Stimulated activated CD8-positive, alpha-beta memory T cell treated with anti-CD3 and anti-CD28 coated beads, Interleukin-7, amount 100 ng/mL, for 4 hours (primary cell): ENCODE data around the gene EHHADH.
"Not testable (repeated sequence)": the region's sequence is repeated elsewhere in the genome, so short reads cannot be mapped to it uniquely, and the experiment has no call there.

Experiments
- DNase-seq, 2 donors: peaks; one replicate each; pipeline ENCODE4 v3.0.0-alpha.2; 2020; ENCODE audit warnings: low read depth in 2 of 2

EHHADH gene

GRCh38 chr3:185251272-185251671 lies 2.6 kb downstream of the EHHADH start:
- DNase-seq, result no peak

- DNase-seq, result no peak
Observed at GRCh38 chr3:185250653-185251052, 3.2 kb downstream of the EHHADH start.

GRCh38 chr3:185250247-185250646 lies 3.6 kb downstream of the EHHADH start:
- no peak for DNase-seq

GRCh38 chr3:185242642-185243041 lies 11.2 kb downstream of the EHHADH start:
- no peak for DNase-seq

GRCh38 chr3:185236969-185237368 lies 16.9 kb downstream of the EHHADH start:
- DNase-seq, result no peak

- DNase-seq, result no peak
Observed at GRCh38 chr3:185233328-185233727, 20.5 kb downstream of the EHHADH start.

GRCh38 chr3:185226526-185226925 lies 27.3 kb downstream of the EHHADH start:
- DNase-seq, result not testable (repeated sequence)

GRCh38 chr3:185225523-185225922 lies 28.3 kb downstream of the EHHADH start:
- no peak for DNase-seq

- DNase-seq, result no peak
Observed at GRCh38 chr3:185225080-185225479, 28.8 kb downstream of the EHHADH start.

GRCh38 chr3:185221203-185221602 lies 32.6 kb downstream of the EHHADH start:
- DNase-seq, result no peak

GRCh38 chr3:185216607-185216958 lies 37.3 kb downstream of the EHHADH start:
- DNase-seq, result no peak

- no peak for DNase-seq
Observed at GRCh38 chr3:185215873-185216606, 37.8 kb downstream of the EHHADH start.

- no peak for DNase-seq
Observed at GRCh38 chr3:185212559-185212958, 41.3 kb downstream of the EHHADH start.

- no peak for DNase-seq
Observed at GRCh38 chr3:185212086-185212485, 41.8 kb downstream of the EHHADH start.

GRCh38 chr3:185210621-185211142 lies 43.2 kb downstream of the EHHADH start:
- DNase-seq, result no peak

- no peak for DNase-seq
Observed at GRCh38 chr3:185208823-185209222, 45.0 kb downstream of the EHHADH start.

GRCh38 chr3:185207931-185208746 lies 45.7 kb downstream of the EHHADH start:
- DNase-seq, result no peak

- no peak for DNase-seq
Observed at GRCh38 chr3:185207481-185207880, 46.4 kb downstream of the EHHADH start.

- DNase-seq, result no peak
Observed at GRCh38 chr3:185205865-185206264, 48.0 kb downstream of the EHHADH start.

- no peak for DNase-seq
Observed at GRCh38 chr3:185204894-185205293, 49.0 kb downstream of the EHHADH start.

- no peak for DNase-seq
Observed at GRCh38 chr3:185200639-185201038, 53.2 kb downstream of the EHHADH start.

- no peak for DNase-seq
Observed at GRCh38 chr3:185199671-185200070, 54.2 kb downstream of the EHHADH start.

GRCh38 chr3:185199206-185199605 lies 54.6 kb downstream of the EHHADH start:
- no peak for DNase-seq
